ENCODE data around the gene OR8B12. TPM values are rescaled to one million over a fixed set of nuclear protein-coding genes. Genes with fewer than 3 reads are reported as not detected.

OR8B12 gene
- total and polyA plus RNA-seq, 10 of the 15 experiments (the other 5 are each of a cell fraction or from before 2014, with no cell fraction given): not detected

DNA sequence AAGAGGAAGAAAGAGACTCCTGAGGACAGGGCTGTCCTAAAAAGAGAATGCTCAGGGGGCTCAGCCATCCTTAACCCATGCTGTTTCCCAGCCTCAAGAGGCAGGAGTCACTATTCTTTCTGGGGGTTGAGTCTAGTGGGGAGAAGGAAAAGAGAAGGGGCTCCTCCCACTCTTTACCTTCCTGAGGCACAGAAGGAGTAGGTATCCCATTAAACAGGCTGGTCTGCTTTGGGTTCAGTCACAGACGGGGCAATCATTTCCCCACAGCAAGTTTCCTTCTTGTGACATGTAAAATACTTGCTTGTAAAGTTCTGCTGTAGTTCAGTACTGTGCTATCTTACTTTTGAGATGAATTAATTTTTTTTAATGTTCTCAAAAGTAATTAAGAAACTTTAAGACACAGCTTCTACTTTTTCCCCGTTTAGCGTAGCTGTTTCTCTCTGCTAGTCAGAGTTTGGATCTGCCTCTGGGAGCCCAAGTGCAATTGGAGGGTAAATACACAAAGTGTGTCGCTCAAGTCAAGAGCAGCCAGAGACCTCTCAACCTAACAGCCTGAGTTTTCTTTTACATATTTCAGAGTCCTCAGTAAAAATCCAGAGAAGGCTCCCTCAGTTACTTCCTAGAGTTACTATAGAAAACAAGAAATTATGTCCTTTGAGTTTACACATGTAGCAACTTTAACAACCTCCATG, 41.4 kb upstream of the OR8B12 start:
- Histone ChIP-seq H4K20me1 (ENCODE audit: control insufficient read depth, insufficient read depth) (no peaks in the 10 kb centered on the region), H3K9ac (ENCODE audit: control insufficient read depth, insufficient read depth, low read length) (no peak overlapping the region), H2AFZ (ENCODE audit: control insufficient read depth, low read depth, low read length) (no peak overlapping the region), H3K4me3 (no peak overlapping the region), H3K9me3 (replicated peaks; ENCODE audit: control insufficient read depth, insufficient read depth, low read length) (no peaks in the 10 kb centered on the region), H3K4me1 (ENCODE audit: control insufficient read depth, insufficient read depth, low read length) (no peaks in the 10 kb centered on the region), H3K79me2 (ENCODE audit: control insufficient read depth, insufficient read depth, low read length) (no peaks in the 10 kb centered on the region), H3K36me3 (ENCODE audit: control insufficient read depth in 2 of 2, insufficient read depth in 2 of 2, low read length in 1 of 2) (no peaks in the 10 kb centered on the region), H3K27me3 (replicated peaks in 1 of 2; ENCODE audit: control insufficient read depth in 2 of 2, insufficient read depth in 2 of 2, low read length in 1 of 2) (no peaks in the 10 kb centered on the region; a peak in 1 of 4 replicates), H3K27ac (ENCODE audit: control insufficient read depth, insufficient read depth) (no peak overlapping the region), H3K4me2 (ENCODE audit: control insufficient read depth, insufficient read depth) (no peak overlapping the region)
- ChIA-PET POLR2A (no interaction called here), SMC1A (ENCODE audit: uncharacterized antibody, unreplicated experiment) (interaction anchor here (0.6 to 1.8 kb wide), 8 partner anchors 9 to 1632 kb away, joined by 3 to 12 read pairs (median 5); no protein-coding TSS in a partner anchor), RAD21 (ENCODE audit: unreplicated experiment) (interaction anchor here (1.0 to 2.0 kb wide), 4 partner anchors 167 to 516 kb away, joined by 3 to 7 read pairs (median 4); no protein-coding TSS in a partner anchor), CTCF (interaction anchor here (1.1 to 2.8 kb wide), 15 partner anchors 8 to 515 kb away, joined by 3 to 32 read pairs (median 5); no protein-coding TSS in a partner anchor)
- FAIRE-seq: no peak
- in situ Hi-C loops (cut with MboI): loop anchor here (5.0 to 10.0 kb wide), 2 partner anchors 168 to 510 kb away; no protein-coding TSS in a partner anchor
- BruUV-seq (replicated peaks): no TSS peak
- no peak for TF ChIP-seq CHD1 (IDR thresholded peaks at IDR 0.05; ENCODE audit: low read depth, low read length)
- no peak for TF ChIP-seq BMI1 (IDR thresholded peaks at IDR 0.05; ENCODE audit: borderline replicate concordance)
- TF ChIP-seq ATF7 (IDR thresholded peaks at IDR 0.05; ENCODE audit: low read depth): no peak
- TF ChIP-seq MYB (IDR thresholded peaks at IDR 0.05; ENCODE audit: borderline replicate concordance, low read depth, low read length): no peak
- no peak for TF ChIP-seq ZBED1 (IDR thresholded peaks at IDR 0.05; ENCODE audit: borderline replicate concordance)
- no peak for TF ChIP-seq POLR2AphosphoS2 (IDR thresholded peaks at IDR 0.05; ENCODE audit: low read depth, low read length)
- TF ChIP-seq, protein P1, sequence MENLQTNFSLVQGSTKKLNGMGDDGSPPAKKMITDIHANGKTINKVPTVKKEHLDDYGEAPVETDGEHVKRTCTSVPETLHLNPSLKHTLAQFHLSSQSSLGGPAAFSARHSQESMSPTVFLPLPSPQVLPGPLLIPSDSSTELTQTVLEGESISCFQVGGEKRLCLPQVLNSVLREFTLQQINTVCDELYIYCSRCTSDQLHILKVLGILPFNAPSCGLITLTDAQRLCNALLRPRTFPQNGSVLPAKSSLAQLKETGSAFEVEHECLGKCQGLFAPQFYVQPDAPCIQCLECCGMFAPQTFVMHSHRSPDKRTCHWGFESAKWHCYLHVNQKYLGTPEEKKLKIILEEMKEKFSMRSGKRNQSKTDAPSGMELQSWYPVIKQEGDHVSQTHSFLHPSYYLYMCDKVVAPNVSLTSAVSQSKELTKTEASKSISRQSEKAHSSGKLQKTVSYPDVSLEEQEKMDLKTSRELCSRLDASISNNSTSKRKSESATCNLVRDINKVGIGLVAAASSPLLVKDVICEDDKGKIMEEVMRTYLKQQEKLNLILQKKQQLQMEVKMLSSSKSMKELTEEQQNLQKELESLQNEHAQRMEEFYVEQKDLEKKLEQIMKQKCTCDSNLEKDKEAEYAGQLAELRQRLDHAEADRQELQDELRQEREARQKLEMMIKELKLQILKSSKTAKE (IDR thresholded peaks at IDR 0.05; ENCODE audit: low read depth, poor library complexity, severe bottlenecking): no peak
- no peak for TF ChIP-seq TARDBP (IDR thresholded peaks at IDR 0.05; ENCODE audit: borderline replicate concordance)
- TF ChIP-seq GATAD2B (conservative IDR thresholded peaks at IDR 0.05; ENCODE audit: low read depth): no peak
- TF ChIP-seq FOS (IDR thresholded peaks at IDR 0.05; ENCODE audit: borderline replicate concordance, extremely low read depth, insufficient read length): no peak
- no peak for TF ChIP-seq RUNX3 (IDR thresholded peaks at IDR 0.05; ENCODE audit: low read length)
- no peak for TF ChIP-seq NR2C1 (IDR thresholded peaks at IDR 0.05)
- no peak for TF ChIP-seq CREM (IDR thresholded peaks at IDR 0.05; ENCODE audit: low read depth)
- no peak for TF ChIP-seq HCFC1 (IDR thresholded peaks at IDR 0.05; ENCODE audit: low read length)
- TF ChIP-seq ZNF622 (IDR thresholded peaks at IDR 0.05): no peak
- no peak for TF ChIP-seq BACH1 (IDR thresholded peaks at IDR 0.05; ENCODE audit: borderline replicate concordance)
- TF ChIP-seq, protein P2, sequence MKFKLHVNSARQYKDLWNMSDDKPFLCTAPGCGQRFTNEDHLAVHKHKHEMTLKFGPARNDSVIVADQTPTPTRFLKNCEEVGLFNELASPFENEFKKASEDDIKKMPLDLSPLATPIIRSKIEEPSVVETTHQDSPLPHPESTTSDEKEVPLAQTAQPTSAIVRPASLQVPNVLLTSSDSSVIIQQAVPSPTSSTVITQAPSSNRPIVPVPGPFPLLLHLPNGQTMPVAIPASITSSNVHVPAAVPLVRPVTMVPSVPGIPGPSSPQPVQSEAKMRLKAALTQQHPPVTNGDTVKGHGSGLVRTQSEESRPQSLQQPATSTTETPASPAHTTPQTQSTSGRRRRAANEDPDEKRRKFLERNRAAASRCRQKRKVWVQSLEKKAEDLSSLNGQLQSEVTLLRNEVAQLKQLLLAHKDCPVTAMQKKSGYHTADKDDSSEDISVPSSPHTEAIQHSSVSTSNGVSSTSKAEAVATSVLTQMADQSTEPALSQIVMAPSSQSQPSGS (IDR thresholded peaks at IDR 0.05; ENCODE audit: low read length): no peak
- no peak for TF ChIP-seq FOXK2 (IDR thresholded peaks at IDR 0.05)
- TF ChIP-seq ZSCAN29 (IDR thresholded peaks at IDR 0.05): no peak
- 41% methylated on average over 3 of the region's 4 CpGs for WGBS (ENCODE audit: insufficient coverage, insufficient replicate concordance, low lambda C conversion rate, missing lambda C conversion rate)
- no peak for ATAC-seq
- intact Hi-C loops (cut with micrococcal nuclease; ENCODE audit: unreplicated experiment): no loop called here
- DNase-seq (ENCODE audit: low read depth, low spot score): no peak

Data from GM12878 (cell line).